NCI-H128 (cell line): ENCODE results near the gene WFIKKN1.
A peak's percentile ranks its signal among the peaks of the same experiment; 100 is the strongest.

ENCODE experiments used
- DNase-seq: peaks from one replicate; lab custom pipeline; 2025; ENCODE audit not compliant: unreplicated experiment; lab: John Stamatoyannopoulos, UW

WFIKKN1 gene

GRCh38 chr16:651844-652243, 21.1 kb downstream of the WFIKKN1 start:
- DNase-seq, result no peak

GRCh38 chr16:652454-653305, 21.9 kb downstream of the WFIKKN1 start:
- DNase-seq, result no peak

GRCh38 chr16:654034-654433, 23.2 kb downstream of the WFIKKN1 start:
- no peak for DNase-seq

GRCh38 chr16:657487-657886, 26.7 kb downstream of the WFIKKN1 start:
- no peak for DNase-seq

- DNase-seq, result no peak
Observed at GRCh38 chr16:658679-659571, 28.1 kb downstream of the WFIKKN1 start.

GRCh38 chr16:659618-660017, 28.8 kb downstream of the WFIKKN1 start:
- DNase-seq, result no peak

- DNase-seq, result no peak
Observed at GRCh38 chr16:660132-660458, 29.3 kb downstream of the WFIKKN1 start.

- no peak for DNase-seq
Observed at GRCh38 chr16:660459-661183, 29.8 kb downstream of the WFIKKN1 start.

GRCh38 chr16:661184-661821, 30.5 kb downstream of the WFIKKN1 start:
- no peak for DNase-seq

GRCh38 chr16:662095-662494, 31.3 kb downstream of the WFIKKN1 start:
- no peak for DNase-seq

- no peak for DNase-seq
Observed at GRCh38 chr16:662597-662996, 31.8 kb downstream of the WFIKKN1 start.

- no peak for DNase-seq
Observed at GRCh38 chr16:666572-666971, 35.8 kb downstream of the WFIKKN1 start.

- no peak for DNase-seq
Observed at GRCh38 chr16:667113-667779, 36.5 kb downstream of the WFIKKN1 start.

GRCh38 chr16:667780-668518, 37.2 kb downstream of the WFIKKN1 start, which contains the start of gene RHOT2:
RHOT2 (plus strand) TSS chr16:668132; CDS start chr16:668200, 68 bp downstream.
- peak; percentile 75 for DNase-seq

- DNase-seq, result no peak
Observed at GRCh38 chr16:668519-669171, 37.9 kb downstream of the WFIKKN1 start.

GRCh38 chr16:669666-670065, 38.9 kb downstream of the WFIKKN1 start:
- no peak for DNase-seq

GRCh38 chr16:670485-671352, 39.9 kb downstream of the WFIKKN1 start:
- no peak for DNase-seq
